ENCODE data around the gene UBTD2. TPM values are rescaled to one million over a fixed set of nuclear protein-coding genes. Genes with fewer than 3 reads are reported as not detected.
A peak's percentile ranks its signal among the peaks of the same experiment; 100 is the strongest.

Gene UBTD2
- total and polyA plus RNA-seq, 2 experiments from 2014 or later, result 17.9 to 46.3 TPM

DNA sequence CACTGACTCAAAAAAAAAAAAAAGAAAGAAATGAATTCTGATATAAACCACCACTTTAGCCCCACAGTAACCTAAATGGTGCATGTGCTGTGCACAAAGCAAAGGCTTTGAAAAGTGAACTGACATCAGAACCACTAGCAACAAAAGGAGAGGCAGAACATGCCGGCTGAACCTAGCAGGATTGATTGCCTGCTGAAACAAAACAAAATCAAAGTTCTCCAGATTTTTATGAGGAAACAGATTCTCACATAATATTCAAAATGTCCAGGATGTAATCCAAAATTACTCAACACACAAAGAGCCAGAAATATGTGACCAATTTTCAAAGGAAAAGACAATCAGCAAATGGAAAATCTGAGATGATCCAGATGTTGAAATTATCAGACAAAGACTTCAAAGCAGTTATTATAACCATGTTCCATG lies 37.9 kb downstream of the UBTD2 start:
- Histone ChIP-seq H3F3A (replicated peaks; ENCODE audit: low read depth) (peaks cover 3% of the 10 kb centered on the region), H3K27me3 (ENCODE audit: insufficient read depth) (no peaks in the 10 kb centered on the region), H2AFZ (no peak overlapping the region), H3K4me1 (ENCODE audit: insufficient read depth) (no peaks in the 10 kb centered on the region; the same call in 1 of the 2 replicates), H3K4me2 (no peak overlapping the region), H3K4me3 (no peak overlapping the region), H3K27ac (ENCODE audit: low read depth) (0 out of 2 replicates have a peak overlapping the region, but pooled peaks have one; percentile 22), H4K20me1 (replicated peaks; ENCODE audit: insufficient read depth) (peaks cover 49% of the 10 kb centered on the region; the same call in 1 of the 2 replicates), H3K79me2 (replicated peaks; ENCODE audit: insufficient read depth) (peaks cover 100% of the 10 kb centered on the region), H3K36me3 (ENCODE audit: insufficient read depth) (no peaks in the 10 kb centered on the region), H3K9me2 (ENCODE audit: insufficient read depth) (no peaks in the 10 kb centered on the region)
- H3K9me3 Mint-ChIP-seq, result no peaks in the 10 kb centered on the region
- no peak overlapping the region for H3K27ac Mint-ChIP-seq
- peaks cover 3% of the 10 kb centered on the region for H3K27me3 Mint-ChIP-seq (ENCODE audit: insufficient read depth, low read depth, poor library complexity)
- no peak overlapping the region for H3K4me3 Mint-ChIP-seq
- H3K4me1 Mint-ChIP-seq, result peaks cover 5% of the 10 kb centered on the region
- peaks cover 12% of the 10 kb centered on the region; the same call in 2 of the 3 replicates for H3K36me3 Mint-ChIP-seq (ENCODE audit: low read depth)
- DNase-seq (ENCODE audit: low spot score) (no peak), ATAC-seq (no peak)
- TF ChIP-seq ZNF331 (CRISPR knock-in tag; IDR thresholded peaks at IDR 0.05; ENCODE audit: low read depth), result no peak
- TF ChIP-seq, protein P1, sequence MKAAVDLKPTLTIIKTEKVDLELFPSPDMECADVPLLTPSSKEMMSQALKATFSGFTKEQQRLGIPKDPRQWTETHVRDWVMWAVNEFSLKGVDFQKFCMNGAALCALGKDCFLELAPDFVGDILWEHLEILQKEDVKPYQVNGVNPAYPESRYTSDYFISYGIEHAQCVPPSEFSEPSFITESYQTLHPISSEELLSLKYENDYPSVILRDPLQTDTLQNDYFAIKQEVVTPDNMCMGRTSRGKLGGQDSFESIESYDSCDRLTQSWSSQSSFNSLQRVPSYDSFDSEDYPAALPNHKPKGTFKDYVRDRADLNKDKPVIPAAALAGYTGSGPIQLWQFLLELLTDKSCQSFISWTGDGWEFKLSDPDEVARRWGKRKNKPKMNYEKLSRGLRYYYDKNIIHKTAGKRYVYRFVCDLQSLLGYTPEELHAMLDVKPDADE (IDR thresholded peaks at IDR 0.05), result no peak
- TF ChIP-seq, protein P2, sequence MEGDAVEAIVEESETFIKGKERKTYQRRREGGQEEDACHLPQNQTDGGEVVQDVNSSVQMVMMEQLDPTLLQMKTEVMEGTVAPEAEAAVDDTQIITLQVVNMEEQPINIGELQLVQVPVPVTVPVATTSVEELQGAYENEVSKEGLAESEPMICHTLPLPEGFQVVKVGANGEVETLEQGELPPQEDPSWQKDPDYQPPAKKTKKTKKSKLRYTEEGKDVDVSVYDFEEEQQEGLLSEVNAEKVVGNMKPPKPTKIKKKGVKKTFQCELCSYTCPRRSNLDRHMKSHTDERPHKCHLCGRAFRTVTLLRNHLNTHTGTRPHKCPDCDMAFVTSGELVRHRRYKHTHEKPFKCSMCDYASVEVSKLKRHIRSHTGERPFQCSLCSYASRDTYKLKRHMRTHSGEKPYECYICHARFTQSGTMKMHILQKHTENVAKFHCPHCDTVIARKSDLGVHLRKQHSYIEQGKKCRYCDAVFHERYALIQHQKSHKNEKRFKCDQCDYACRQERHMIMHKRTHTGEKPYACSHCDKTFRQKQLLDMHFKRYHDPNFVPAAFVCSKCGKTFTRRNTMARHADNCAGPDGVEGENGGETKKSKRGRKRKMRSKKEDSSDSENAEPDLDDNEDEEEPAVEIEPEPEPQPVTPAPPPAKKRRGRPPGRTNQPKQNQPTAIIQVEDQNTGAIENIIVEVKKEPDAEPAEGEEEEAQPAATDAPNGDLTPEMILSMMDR (conservative IDR thresholded peaks at IDR 0.05; ENCODE audit: low read depth in 2 of 2), result no peak
- TF ChIP-seq, protein P3, sequence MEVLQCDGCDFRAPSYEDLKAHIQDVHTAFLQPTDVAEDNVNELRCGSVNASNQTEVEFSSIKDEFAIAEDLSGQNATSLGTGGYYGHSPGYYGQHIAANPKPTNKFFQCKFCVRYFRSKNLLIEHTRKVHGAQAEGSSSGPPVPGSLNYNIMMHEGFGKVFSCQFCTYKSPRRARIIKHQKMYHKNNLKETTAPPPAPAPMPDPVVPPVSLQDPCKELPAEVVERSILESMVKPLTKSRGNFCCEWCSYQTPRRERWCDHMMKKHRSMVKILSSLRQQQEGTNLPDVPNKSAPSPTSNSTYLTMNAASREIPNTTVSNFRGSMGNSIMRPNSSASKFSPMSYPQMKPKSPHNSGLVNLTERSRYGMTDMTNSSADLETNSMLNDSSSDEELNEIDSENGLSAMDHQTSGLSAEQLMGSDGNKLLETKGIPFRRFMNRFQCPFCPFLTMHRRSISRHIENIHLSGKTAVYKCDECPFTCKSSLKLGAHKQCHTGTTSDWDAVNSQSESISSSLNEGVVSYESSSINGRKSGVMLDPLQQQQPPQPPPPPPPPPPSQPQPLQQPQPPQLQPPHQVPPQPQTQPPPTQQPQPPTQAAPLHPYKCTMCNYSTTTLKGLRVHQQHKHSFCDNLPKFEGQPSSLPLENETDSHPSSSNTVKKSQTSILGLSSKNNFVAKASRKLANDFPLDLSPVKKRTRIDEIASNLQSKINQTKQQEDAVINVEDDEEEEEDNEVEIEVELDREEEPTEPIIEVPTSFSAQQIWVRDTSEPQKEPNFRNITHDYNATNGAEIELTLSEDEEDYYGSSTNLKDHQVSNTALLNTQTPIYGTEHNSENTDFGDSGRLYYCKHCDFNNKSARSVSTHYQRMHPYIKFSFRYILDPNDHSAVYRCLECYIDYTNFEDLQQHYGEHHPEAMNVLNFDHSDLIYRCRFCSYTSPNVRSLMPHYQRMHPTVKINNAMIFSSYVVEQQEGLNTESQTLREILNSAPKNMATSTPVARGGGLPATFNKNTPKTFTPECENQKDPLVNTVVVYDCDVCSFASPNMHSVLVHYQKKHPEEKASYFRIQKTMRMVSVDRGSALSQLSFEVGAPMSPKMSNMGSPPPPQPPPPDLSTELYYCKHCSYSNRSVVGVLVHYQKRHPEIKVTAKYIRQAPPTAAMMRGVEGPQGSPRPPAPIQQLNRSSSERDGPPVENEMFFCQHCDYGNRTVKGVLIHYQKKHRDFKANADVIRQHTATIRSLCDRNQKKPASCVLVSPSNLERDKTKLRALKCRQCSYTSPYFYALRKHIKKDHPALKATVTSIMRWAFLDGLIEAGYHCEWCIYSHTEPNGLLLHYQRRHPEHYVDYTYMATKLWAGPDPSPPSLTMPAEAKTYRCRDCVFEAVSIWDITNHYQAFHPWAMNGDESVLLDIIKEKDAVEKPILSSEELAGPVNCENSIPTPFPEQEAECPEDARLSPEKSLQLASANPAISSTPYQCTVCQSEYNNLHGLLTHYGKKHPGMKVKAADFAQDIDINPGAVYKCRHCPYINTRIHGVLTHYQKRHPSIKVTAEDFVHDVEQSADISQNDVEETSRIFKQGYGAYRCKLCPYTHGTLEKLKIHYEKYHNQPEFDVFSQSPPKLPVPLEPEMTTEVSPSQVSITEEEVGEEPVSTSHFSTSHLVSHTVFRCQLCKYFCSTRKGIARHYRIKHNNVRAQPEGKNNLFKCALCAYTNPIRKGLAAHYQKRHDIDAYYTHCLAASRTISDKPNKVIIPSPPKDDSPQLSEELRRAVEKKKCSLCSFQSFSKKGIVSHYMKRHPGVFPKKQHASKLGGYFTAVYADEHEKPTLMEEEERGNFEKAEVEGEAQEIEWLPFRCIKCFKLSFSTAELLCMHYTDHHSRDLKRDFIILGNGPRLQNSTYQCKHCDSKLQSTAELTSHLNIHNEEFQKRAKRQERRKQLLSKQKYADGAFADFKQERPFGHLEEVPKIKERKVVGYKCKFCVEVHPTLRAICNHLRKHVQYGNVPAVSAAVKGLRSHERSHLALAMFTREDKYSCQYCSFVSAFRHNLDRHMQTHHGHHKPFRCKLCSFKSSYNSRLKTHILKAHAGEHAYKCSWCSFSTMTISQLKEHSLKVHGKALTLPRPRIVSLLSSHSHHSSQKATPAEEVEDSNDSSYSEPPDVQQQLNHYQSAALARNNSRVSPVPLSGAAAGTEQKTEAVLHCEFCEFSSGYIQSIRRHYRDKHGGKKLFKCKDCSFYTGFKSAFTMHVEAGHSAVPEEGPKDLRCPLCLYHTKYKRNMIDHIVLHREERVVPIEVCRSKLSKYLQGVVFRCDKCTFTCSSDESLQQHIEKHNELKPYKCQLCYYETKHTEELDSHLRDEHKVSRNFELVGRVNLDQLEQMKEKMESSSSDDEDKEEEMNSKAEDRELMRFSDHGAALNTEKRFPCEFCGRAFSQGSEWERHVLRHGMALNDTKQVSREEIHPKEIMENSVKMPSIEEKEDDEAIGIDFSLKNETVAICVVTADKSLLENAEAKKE (CRISPR knock-in tag; IDR thresholded peaks at IDR 0.05), result no peak
- TF ChIP-seq JUNB (IDR thresholded peaks at IDR 0.05; ENCODE audit: unreplicated experiment), result no peak
- no peak for TF ChIP-seq NANOG (IDR thresholded peaks at IDR 0.05; ENCODE audit: borderline replicate concordance)
- no peak for TF ChIP-seq CREB1 (CRISPR knock-in tag; IDR thresholded peaks at IDR 0.05; ENCODE audit: low read depth)
- no peak for TF ChIP-seq ZNF114 (CRISPR knock-in tag; IDR thresholded peaks at IDR 0.05)
- TF ChIP-seq STAT1 (IDR thresholded peaks at IDR 0.05; ENCODE audit: unreplicated experiment), result no peak
- TF ChIP-seq EZH2phosphoT487 (IDR thresholded peaks at IDR 0.05; ENCODE audit: unreplicated experiment), result no peak
- TF ChIP-seq, protein P4, sequence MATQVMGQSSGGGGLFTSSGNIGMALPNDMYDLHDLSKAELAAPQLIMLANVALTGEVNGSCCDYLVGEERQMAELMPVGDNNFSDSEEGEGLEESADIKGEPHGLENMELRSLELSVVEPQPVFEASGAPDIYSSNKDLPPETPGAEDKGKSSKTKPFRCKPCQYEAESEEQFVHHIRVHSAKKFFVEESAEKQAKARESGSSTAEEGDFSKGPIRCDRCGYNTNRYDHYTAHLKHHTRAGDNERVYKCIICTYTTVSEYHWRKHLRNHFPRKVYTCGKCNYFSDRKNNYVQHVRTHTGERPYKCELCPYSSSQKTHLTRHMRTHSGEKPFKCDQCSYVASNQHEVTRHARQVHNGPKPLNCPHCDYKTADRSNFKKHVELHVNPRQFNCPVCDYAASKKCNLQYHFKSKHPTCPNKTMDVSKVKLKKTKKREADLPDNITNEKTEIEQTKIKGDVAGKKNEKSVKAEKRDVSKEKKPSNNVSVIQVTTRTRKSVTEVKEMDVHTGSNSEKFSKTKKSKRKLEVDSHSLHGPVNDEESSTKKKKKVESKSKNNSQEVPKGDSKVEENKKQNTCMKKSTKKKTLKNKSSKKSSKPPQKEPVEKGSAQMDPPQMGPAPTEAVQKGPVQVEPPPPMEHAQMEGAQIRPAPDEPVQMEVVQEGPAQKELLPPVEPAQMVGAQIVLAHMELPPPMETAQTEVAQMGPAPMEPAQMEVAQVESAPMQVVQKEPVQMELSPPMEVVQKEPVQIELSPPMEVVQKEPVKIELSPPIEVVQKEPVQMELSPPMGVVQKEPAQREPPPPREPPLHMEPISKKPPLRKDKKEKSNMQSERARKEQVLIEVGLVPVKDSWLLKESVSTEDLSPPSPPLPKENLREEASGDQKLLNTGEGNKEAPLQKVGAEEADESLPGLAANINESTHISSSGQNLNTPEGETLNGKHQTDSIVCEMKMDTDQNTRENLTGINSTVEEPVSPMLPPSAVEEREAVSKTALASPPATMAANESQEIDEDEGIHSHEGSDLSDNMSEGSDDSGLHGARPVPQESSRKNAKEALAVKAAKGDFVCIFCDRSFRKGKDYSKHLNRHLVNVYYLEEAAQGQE (IDR thresholded peaks at IDR 0.05; ENCODE audit: unreplicated experiment), result no peak
- no peak for TF ChIP-seq EZH2 (IDR thresholded peaks at IDR 0.05; ENCODE audit: low read depth, unreplicated experiment)
- TF ChIP-seq POLR2AphosphoS5 (IDR thresholded peaks at IDR 0.05; ENCODE audit: low read depth), result no peak

Measured in GM23338 (cell line).